GM12878 (cell line): Measurements from ENCODE around the gene FAM3B. TPM values are rescaled to one million over a fixed set of nuclear protein-coding genes. Genes with fewer than 3 reads are reported as not detected.

Source experiments
- BCL11A ChIP-seq: IDR thresholded peaks from 2 replicates; pipeline ENCODE4 v1.6.1; 2011; ENCODE audit warnings: low read depth, low read length
- CHD1 ChIP-seq: IDR thresholded peaks from 2 replicates; pipeline ENCODE4 v1.6.1; 2012; ENCODE audit warnings: low read depth, low read length, improper control_type of control experiment
- ETV6 ChIP-seq, 2 experiments: fragments of 450-650 bp in 1 of 2; IDR thresholded peaks in 1 of 2; conservative IDR thresholded peaks in 1 of 2; 2 replicates each; pipeline ENCODE4 v1.6.1; 2014; ENCODE audit warnings: antibody characterized with exemption in 1 of 2, borderline replicate concordance in 1 of 2, low read depth in 1 of 2, mild to moderate bottlenecking in 1 of 2, moderate library complexity in 1 of 2
- FOS ChIP-seq: IDR thresholded peaks from 3 replicates; pipeline ENCODE4 v1.6.1; 2011; ENCODE audit warnings: borderline replicate concordance; ENCODE audit not compliant: insufficient read length; ENCODE audit errors: extremely low read depth
- FOXK2 ChIP-seq: fragments of 450-650 bp; IDR thresholded peaks from 2 replicates; pipeline ENCODE4 v1.6.1; 2017; ENCODE audit warnings: mild to moderate bottlenecking, moderate library complexity
- HSF1 ChIP-seq: fragments of 150-350 bp; IDR thresholded peaks from 2 replicates; pipeline ENCODE4 v1.6.1; 2014; ENCODE audit warnings: mild to moderate bottlenecking, low read depth, low read length
- IRF3 ChIP-seq: fragments of 450-650 bp; IDR thresholded peaks from 2 replicates; pipeline ENCODE4 v1.6.1; 2014; ENCODE audit warnings: mild to moderate bottlenecking
- IRF4 ChIP-seq: IDR thresholded peaks from 2 replicates; pipeline ENCODE4 v1.6.1; 2011; ENCODE audit warnings: low read depth, low read length
- JUND ChIP-seq: IDR thresholded peaks from 2 replicates; pipeline ENCODE4 v1.6.1; 2012; ENCODE audit warnings: low read depth, mild to moderate bottlenecking, low read length, improper control_type of control experiment, moderate library complexity
- MTA3 ChIP-seq: IDR thresholded peaks from 2 replicates; pipeline ENCODE4 v1.6.1; 2012; ENCODE audit warnings: low read length, inconsistent platforms, borderline replicate concordance
- NR2C1 ChIP-seq: fragments of 450-650 bp; IDR thresholded peaks from 2 replicates; pipeline ENCODE4 v1.6.1; 2017; ENCODE audit warnings: antibody characterized with exemption, mild to moderate bottlenecking, moderate library complexity
- PAX8 ChIP-seq: fragments of 450-650 bp; IDR thresholded peaks from 2 replicates; pipeline ENCODE4 v1.6.1; 2017; ENCODE audit warnings: mild to moderate bottlenecking, moderate library complexity
- POLR2AphosphoS5 ChIP-seq: IDR thresholded peaks from 2 replicates; pipeline ENCODE4 v1.6.1; 2011; ENCODE audit warnings: mild to moderate bottlenecking, low read length, inconsistent platforms
- RBBP5 ChIP-seq: fragments of 200-600 bp; sonication (generic); conservative IDR thresholded peaks from 2 replicates; pipeline ENCODE4 v1.6.1; 2016
- RCOR1 ChIP-seq: conservative IDR thresholded peaks from 2 replicates; pipeline ENCODE4 v1.6.1; 2012; ENCODE audit warnings: low read depth, low read length, improper control_type of control experiment
- TBL1XR1 ChIP-seq: IDR thresholded peaks from 2 replicates; pipeline ENCODE4 v1.6.1; 2012; ENCODE audit warnings: low read depth, low read length, improper control_type of control experiment
- ZBTB40 ChIP-seq: fragments of 450-650 bp; IDR thresholded peaks from 2 replicates; pipeline ENCODE4 v1.6.1; 2016; ENCODE audit warnings: mild to moderate bottlenecking, moderate library complexity, borderline replicate concordance
- polyA plus RNA-seq, 11 experiments: library from polyadenylated mRNA; depleted of rRNA in 4 of 11; unstranded in 6 of 11; stranded (reverse) in 5 of 11; fragments of >200 nt; fragmentation: Nextera tagmentation in 4 of 11; fragmentation: Illumina TruSeq in 1 of 11; extraction: Ambion mirVana in 4 of 11; extraction: Trizol in 1 of 11; gene quantifications; 1 replicate in 1 of 11; 2 replicates in 10 of 11; pipeline versions ENCODE4 v1.2.1 to v1.2.3, GENCODE V29; 2011 to 2016; ENCODE audit warnings: inconsistent platforms in 2 of 11, missing spikeins in 2 of 11, low read depth in 1 of 11
- total RNA-seq, 4 experiments: library from RNA; depleted of rRNA in 3 of 4; stranded (reverse); fragments of >200 nt in 3 of 4; fragmentation: Illumina TruSeq in 1 of 4; extraction: Trizol in 1 of 4; gene quantifications; 2 replicates each; pipeline versions ENCODE4 v1.2.1 to v1.2.3, GENCODE V29; 2013 to 2021
- TF ChIP-seq, protein P1 (sequence below): fragments of 450-650 bp; IDR thresholded peaks from 2 replicates; pipeline ENCODE4 v1.6.1; 2016; ENCODE audit warnings: mild to moderate bottlenecking

FAM3B gene
- total and polyA plus RNA-seq, 10 of the 15 experiments (the other 5 are each of a cell fraction or from before 2014, with no cell fraction given) = 0.12 TPM; not detected in 9

DNA sequence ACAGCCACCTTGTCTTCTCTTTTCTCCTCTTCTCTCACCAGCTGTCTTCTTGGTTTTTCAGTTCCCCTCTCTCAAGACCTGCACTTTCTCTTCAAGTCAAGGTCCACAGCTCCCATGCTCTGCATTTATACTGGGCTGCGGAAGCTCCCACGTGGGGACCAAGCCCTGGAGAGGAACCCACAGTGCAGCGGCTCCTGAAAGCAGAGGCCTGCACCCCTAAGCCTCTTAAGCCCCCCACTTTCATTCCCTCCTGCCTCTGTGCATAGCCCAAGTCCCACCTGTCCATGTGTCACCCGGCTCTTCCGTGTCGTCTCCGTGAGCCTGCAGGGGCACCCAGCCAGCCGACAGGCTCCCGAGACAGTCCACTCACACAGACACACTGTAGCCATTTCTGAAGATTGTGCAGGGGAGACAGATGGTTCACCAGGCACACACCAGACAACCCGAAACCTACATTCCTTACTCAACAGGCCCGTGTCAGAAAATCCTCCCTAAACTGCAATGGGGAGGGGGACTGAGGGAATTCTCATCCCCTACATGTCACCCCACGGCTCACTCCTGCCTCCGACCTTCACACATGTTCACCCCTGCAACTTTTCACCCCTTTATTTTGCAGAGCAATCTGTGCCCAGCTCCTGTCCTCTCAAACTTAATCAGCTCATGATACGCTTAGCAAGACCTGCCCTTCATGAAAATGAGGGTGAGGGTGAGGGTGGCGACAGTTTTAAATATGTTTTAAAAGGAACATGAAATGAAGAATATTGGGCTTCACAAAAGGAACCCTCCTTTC lies 51.5 kb downstream of the FAM3B start (continued):
- TF ChIP-seq HSF1 (no peak), ZBTB40 (no peak; the same call in 1 of the 2 replicates), ETV6 (conservative IDR thresholded peaks at IDR 0.05 in 1 of 2, IDR thresholded peaks at IDR 0.05 in 1 of 2; ENCODE audit: borderline replicate concordance in 1 of 2, low read depth in 1 of 2) (no peak), RBBP5 (no peak), IRF4 (peak; percentile 78), JUND (no peak), CHD1 (no peak), IRF3 (no peak), BCL11A (peak; percentile 71), POLR2AphosphoS5 (peak; percentile 64), PAX8 (no peak), FOS (no peak), NR2C1 (no peak), FOXK2 (no peak), RCOR1 (0 out of 2 replicates have a peak, but pooled peaks have one; percentile 48), TBL1XR1 (peak; percentile 44; the same call in 1 of the 2 replicates), MTA3 (no peak)
- TF ChIP-seq, protein P1, sequence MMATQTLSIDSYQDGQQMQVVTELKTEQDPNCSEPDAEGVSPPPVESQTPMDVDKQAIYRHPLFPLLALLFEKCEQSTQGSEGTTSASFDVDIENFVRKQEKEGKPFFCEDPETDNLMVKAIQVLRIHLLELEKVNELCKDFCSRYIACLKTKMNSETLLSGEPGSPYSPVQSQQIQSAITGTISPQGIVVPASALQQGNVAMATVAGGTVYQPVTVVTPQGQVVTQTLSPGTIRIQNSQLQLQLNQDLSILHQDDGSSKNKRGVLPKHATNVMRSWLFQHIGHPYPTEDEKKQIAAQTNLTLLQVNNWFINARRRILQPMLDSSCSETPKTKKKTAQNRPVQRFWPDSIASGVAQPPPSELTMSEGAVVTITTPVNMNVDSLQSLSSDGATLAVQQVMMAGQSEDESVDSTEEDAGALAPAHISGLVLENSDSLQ = peak; percentile 75; the same call in 1 of the 2 replicates
